NCI-H524 treated with DMSO at 0.1 percent for 48 hours (cell line): ENCODE measurements around the gene BPGM.

Experiments used
- DNase-seq: peaks from one replicate; lab custom pipeline; 2025; lab: John Stamatoyannopoulos, UW

The BPGM gene

GRCh38 chr7:134720091-134720935, 73.7 kb downstream of the BPGM start:
- DNase-seq: no peak

DNA sequence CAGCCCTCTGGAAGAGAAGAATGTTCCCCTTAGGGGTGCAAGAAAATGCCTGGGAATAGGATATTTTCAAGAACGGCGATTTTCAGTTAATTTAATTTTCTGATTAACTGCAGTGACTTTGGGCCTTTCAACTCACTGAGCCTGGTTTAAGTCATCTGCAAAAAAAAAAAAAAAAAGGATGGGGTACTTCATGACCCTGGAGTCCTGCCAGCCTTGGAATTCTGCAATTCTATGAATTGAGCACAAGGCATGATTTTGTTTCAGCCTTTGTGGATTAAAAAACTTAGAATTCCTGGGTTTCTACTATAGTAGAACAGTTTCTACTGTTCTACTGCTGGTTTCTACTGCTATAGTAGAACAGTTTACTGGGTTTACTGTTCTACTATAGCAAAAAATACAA, 74.5 kb downstream of the BPGM start:
- DNase-seq: no peak

DNA sequence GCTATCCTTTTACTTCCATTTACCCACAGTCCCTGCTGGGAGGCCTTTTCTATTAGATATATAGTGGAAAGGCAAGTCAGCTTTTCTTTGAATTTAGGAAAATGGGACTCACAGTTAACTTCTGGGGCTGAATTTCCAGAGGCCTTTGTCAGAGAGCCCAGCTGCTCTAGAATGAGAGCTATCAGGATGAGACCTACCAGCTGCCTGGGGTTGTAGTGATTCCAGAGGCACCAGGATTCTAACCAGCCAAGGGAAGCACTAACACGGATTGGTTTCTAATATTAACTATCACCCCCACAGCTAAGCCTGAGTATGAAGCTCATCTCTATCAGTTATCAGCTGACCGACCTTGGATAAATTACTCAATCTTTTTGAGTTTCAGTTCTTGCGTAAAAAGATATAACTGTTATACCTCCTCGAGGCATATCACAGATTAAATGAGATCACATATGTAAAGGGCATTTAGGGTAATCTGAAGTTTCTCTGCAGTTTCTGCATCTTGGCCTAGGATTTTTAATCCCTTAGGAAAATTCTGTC, 76.2 kb downstream of the BPGM start:
- DNase-seq: no peak

DNA sequence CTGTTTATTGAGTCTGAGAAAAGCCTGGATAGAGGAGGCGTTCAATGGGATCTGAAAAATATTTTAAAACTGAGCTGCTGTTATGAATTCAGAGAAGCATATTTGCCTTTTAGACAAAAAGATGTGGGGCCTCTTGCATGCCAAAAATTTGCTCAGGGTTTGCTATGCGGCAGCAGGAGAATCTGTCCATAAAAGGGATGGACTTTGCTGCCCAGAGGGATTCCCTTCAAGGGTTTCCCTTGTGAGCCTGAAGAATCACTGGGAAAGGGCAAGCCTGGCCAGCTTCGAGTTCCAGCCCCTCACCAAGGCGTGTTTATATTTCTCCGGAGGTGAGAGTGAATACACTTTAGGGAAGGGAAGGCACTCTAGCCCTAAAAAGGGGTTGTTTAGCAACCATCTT, 77.2 kb downstream of the BPGM start:
- no peak for DNase-seq

DNA sequence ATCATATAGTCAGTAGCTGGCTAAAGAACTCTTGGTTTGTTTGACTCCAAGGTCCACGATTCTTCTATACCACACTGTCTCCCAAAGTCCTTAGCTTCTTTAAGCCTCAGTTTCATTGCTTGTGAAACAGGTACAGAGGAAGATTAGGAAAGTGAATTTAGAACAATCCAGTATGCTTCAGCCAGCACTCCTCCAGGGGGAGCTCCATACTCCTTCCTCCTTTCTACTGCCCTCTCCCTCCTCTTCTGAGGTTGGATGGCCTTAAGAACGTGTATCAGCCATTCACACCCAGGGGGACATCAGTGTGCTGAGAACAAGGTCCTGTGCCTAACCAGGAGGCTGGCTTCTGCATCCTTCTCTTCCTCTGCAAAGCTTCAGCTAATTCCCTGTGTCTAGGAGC, 78.0 kb downstream of the BPGM start:
- DNase-seq: no peak

DNA sequence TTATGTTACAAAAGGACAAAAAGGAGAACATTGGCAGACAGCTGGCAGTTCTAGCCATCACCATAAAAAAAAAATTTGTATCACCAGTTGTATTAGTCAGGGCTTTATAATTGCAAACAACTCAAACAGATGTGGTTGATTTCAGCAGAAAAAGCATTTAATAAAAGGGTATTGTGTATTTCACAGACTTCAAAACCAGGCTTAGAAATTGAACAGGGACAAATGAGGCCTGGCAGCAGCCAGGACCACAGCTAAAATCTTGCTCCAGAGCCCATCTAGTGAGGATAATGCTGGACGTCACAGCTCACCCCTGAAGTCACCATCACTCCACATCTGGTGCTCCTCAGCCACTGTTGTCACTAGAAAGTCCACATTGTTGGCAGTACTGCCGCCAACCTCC, 79.9 kb downstream of the BPGM start:
- no peak for DNase-seq

- no peak for DNase-seq
Measured at GRCh38 chr7:134727711-134728110, 81.1 kb downstream of the BPGM start.
